ENCODE measurements around the gene GLP1R. TPM values are rescaled to one million over a fixed set of nuclear protein-coding genes. Genes with fewer than 3 reads are reported as not detected.

Gene GLP1R
- total RNA-seq, 2 donors from 2014 or later: not detected

GRCh38 chr6:39076623-39077535, 28.3 kb downstream of the GLP1R start:
- no peak overlapping the region for H3K27ac ChIP-seq
- no peak for ATAC-seq (ENCODE audit: insufficient number of reproducible peaks, low FRiP score, low read depth)
- TF ChIP-seq CTCF (IDR thresholded peaks at IDR 0.05): no peak
- no peak for DNase-seq (ENCODE audit: low spot score)
- no peaks in the 10 kb centered on the region for H3K4me1 ChIP-seq (ENCODE audit: control insufficient read depth in 1 of 2, low read depth in 2 of 2)
- H3K9me3 ChIP-seq: no peaks in the 10 kb centered on the region
- H3K4me3 ChIP-seq: no peak overlapping the region
- no peaks in the 10 kb centered on the region for H3K27me3 ChIP-seq (replicated peaks; ENCODE audit: insufficient read depth)
- no peaks in the 10 kb centered on the region for H3K36me3 ChIP-seq

GRCh38 chr6:39077882-39078594, 29.5 kb downstream of the GLP1R start:
- Histone ChIP-seq H3K27ac (no peak overlapping the region), H3K9me3 (no peaks in the 10 kb centered on the region), H3K4me3 (no peak overlapping the region), H3K36me3 (no peaks in the 10 kb centered on the region), H3K4me1 (ENCODE audit: control insufficient read depth in 1 of 2, low read depth in 2 of 2) (no peaks in the 10 kb centered on the region), H3K27me3 (replicated peaks; ENCODE audit: insufficient read depth) (no peaks in the 10 kb centered on the region)
- ATAC-seq (ENCODE audit: insufficient number of reproducible peaks, low FRiP score, low read depth) (no peak), DNase-seq (ENCODE audit: low spot score) (no peak)
- TF ChIP-seq CTCF (IDR thresholded peaks at IDR 0.05): no peak

GRCh38 chr6:39078695-39079094, 30.1 kb downstream of the GLP1R start:
- ATAC-seq (ENCODE audit: insufficient number of reproducible peaks, low FRiP score, low read depth): no peak
- TF ChIP-seq CTCF (IDR thresholded peaks at IDR 0.05): no peak

GRCh38 chr6:39079197-39080125, 30.9 kb downstream of the GLP1R start:
- H3K4me1 ChIP-seq (ENCODE audit: control insufficient read depth in 1 of 2, low read depth in 2 of 2): no peaks in the 10 kb centered on the region
- H3K36me3 ChIP-seq: no peaks in the 10 kb centered on the region
- H3K9me3 ChIP-seq: no peaks in the 10 kb centered on the region
- no peak overlapping the region for H3K27ac ChIP-seq
- H3K27me3 ChIP-seq (replicated peaks; ENCODE audit: insufficient read depth): no peaks in the 10 kb centered on the region
- no peak overlapping the region for H3K4me3 ChIP-seq
- DNase-seq (ENCODE audit: low spot score) (no peak), ATAC-seq (ENCODE audit: insufficient number of reproducible peaks, low FRiP score, low read depth) (no peak)
- TF ChIP-seq CTCF (IDR thresholded peaks at IDR 0.05): no peak

More at GRCh38 chr6:39078695-39079094, 30.1 kb downstream of the GLP1R start:
- Histone ChIP-seq H3K36me3 (no peaks in the 10 kb centered on the region), H3K4me1 (ENCODE audit: control insufficient read depth in 1 of 2, low read depth in 2 of 2) (no peaks in the 10 kb centered on the region), H3K27me3 (replicated peaks; ENCODE audit: insufficient read depth) (no peaks in the 10 kb centered on the region), H3K9me3 (no peaks in the 10 kb centered on the region), H3K4me3 (no peak overlapping the region), H3K27ac (no peak overlapping the region)
- DNase-seq (ENCODE audit: low spot score): no peak
